GM23248 (cell line): Measurements from ENCODE around the gene PDE1A. TPM values are rescaled to one million over a fixed set of nuclear protein-coding genes. Genes with fewer than 3 reads are reported as not detected.

Experiments
- DNase-seq: peaks from one replicate; pipeline ENCODE4 v3.0.0-alpha.2; 2015
- H2AFZ ChIP-seq: fragments of 200-600 bp; sonication (generic); 2 replicates; pipeline ENCODE4 v1.6.1; 2016; ENCODE audit warnings: antibody characterized with exemption
- H3F3A ChIP-seq: fragments of 200-600 bp; sonication (generic); 2 replicates; pipeline ENCODE4 v1.6.1; 2016; ENCODE audit warnings: mild to moderate bottlenecking, antibody characterized with exemption, mixed run types; ENCODE audit not compliant: insufficient read depth
- H3K27ac ChIP-seq: fragments of 200-600 bp; sonication (generic); 2 replicates; pipeline ENCODE4 v1.5.1; 2016; ENCODE audit warnings: mild to moderate bottlenecking
- H3K27me3 ChIP-seq: fragments of 200-600 bp; sonication (generic); replicated peaks from 2 replicates; pipeline ENCODE4 v1.6.1; 2016; ENCODE audit warnings: mild to moderate bottlenecking; ENCODE audit not compliant: insufficient read depth
- H3K36me3 ChIP-seq: fragments of 200-600 bp; sonication (generic); 2 replicates; pipeline ENCODE4 v1.6.1; 2016; ENCODE audit warnings: low read depth, mild to moderate bottlenecking
- H3K4me1 ChIP-seq: fragments of 200-600 bp; sonication (generic); 2 replicates; pipeline ENCODE4 v1.6.1; 2016; ENCODE audit warnings: mild to moderate bottlenecking; ENCODE audit not compliant: insufficient read depth
- H3K4me2 ChIP-seq: fragments of 200-600 bp; sonication (generic); one replicate; pipeline ENCODE4 v1.6.1; 2016; ENCODE audit warnings: mild to moderate bottlenecking; ENCODE audit not compliant: unreplicated experiment
- H3K4me3 ChIP-seq: fragments of 200-600 bp; sonication (generic); 2 replicates; pipeline ENCODE4 v1.5.1; 2016; ENCODE audit warnings: mild to moderate bottlenecking
- H3K79me2 ChIP-seq: fragments of 200-600 bp; sonication (generic); 2 replicates; pipeline ENCODE4 v1.6.1; 2016; ENCODE audit warnings: mild to moderate bottlenecking; ENCODE audit not compliant: insufficient read depth
- H3K9ac ChIP-seq: fragments of 200-600 bp; sonication (generic); 2 replicates; pipeline ENCODE4 v1.6.1; 2016; ENCODE audit warnings: mild to moderate bottlenecking
- H3K9me2 ChIP-seq: fragments of 200-600 bp; sonication (generic); 2 replicates; pipeline ENCODE4 v1.6.1; 2016; ENCODE audit warnings: mixed run types, mild to moderate bottlenecking, moderate library complexity; ENCODE audit not compliant: insufficient read depth
- H3K9me3 ChIP-seq: fragments of 200-600 bp; sonication (generic); one replicate; pipeline ENCODE4 v1.6.1; 2017; ENCODE audit warnings: low read depth
- H4K20me1 ChIP-seq: fragments of 200-600 bp; sonication (generic); 2 replicates; pipeline ENCODE4 v1.6.0; 2016; ENCODE audit not compliant: insufficient read depth
- EZH2 ChIP-seq: fragments of 200-600 bp; sonication (generic); IDR thresholded peaks from 2 replicates; pipeline ENCODE4 v1.6.1; 2018; ENCODE audit warnings: antibody characterized with exemption, mild to moderate bottlenecking; ENCODE audit not compliant: insufficient read depth, poor library complexity, severe bottlenecking
- EZH2phosphoT487 ChIP-seq: fragments of 200-600 bp; sonication (generic); IDR thresholded peaks from 2 replicates; pipeline ENCODE4 v1.6.1; 2018; ENCODE audit warnings: antibody characterized with exemption, moderate library complexity, mild to moderate bottlenecking, low read depth; ENCODE audit not compliant: insufficient read depth
- WGBS, 2 experiments: methylation state at CpG; one replicate each; pipeline ENCODE4 v1.1.6; 2015 to 2017; ENCODE audit warnings: low lambda C conversion rate in 2 of 2, low coverage in 1 of 2; ENCODE audit errors: missing lambda C conversion rate in 2 of 2; 5-methylcytosine and 5-hydroxymethylcytosine counted together
- in situ Hi-C: fragments of 300-500 bp; cut with MboI; formaldehyde crosslinking; loops from 2 replicates; pipeline ENCODE4 v1.15.0; 2020
- polyA plus RNA-seq: library from polyadenylated mRNA; unstranded; fragments of >200 nt; fragmentation: Nextera tagmentation; extraction: Ambion mirVana; gene quantifications from 2 replicates; pipeline ENCODE4 v1.2.1, GENCODE V29; 2016
- total RNA-seq: library from RNA; depleted of rRNA; stranded (reverse); fragments of >200 nt; shearing (Covaris generic); gene quantifications from 2 replicates; pipeline ENCODE4 v1.2.3, GENCODE V29; 2014

The PDE1A gene
- total and polyA plus RNA-seq, 2 experiments from 2014 or later: 1.0 to 1.9 TPM

DNA sequence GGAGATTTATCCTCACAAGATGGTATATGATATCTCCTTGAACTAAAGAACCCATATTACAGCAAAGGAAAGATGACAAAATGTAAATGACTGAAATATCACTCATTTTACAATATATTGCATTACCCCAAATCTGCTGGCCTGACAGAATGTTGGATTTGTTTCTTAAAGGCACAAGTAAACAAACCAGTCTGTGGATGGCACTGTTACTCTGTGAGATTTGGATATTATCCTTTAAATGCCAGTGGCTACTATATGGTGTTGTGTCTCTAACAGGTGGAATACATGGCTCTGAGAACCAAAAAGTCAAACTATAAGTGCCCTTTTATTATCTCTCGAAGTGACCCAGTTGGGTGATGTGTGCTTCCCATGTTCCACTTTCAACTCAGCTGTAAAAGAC lies 125.7 kb downstream of the PDE1A start:
- H4K20me1 ChIP-seq: no peaks in the 10 kb centered on the region
- TF ChIP-seq EZH2 (no peak), EZH2phosphoT487 (no peak)
- H3K27me3 ChIP-seq: no peaks in the 10 kb centered on the region
- H3K4me2 ChIP-seq: no peak overlapping the region
- no peak overlapping the region for H3K27ac ChIP-seq
- no peak overlapping the region for H3K4me3 ChIP-seq
- H3K4me1 ChIP-seq: 0 out of 2 replicates have a peak, but pooled peaks cover 5% of the 10 kb centered on the region
- no peaks in the 10 kb centered on the region for H3K79me2 ChIP-seq
- peak; percentile 14 for DNase-seq
- in situ Hi-C loops: no loop called here
- H3K9ac ChIP-seq: no peak overlapping the region
- H3K9me2 ChIP-seq: 0 out of 2 replicates have a peak, but pooled peaks cover 4% of the 10 kb centered on the region
- H2AFZ ChIP-seq: no peak overlapping the region
- no peaks in the 10 kb centered on the region for H3F3A ChIP-seq
- 74 to 77% methylated on average over 1 of the region's 1 CpG for WGBS, 2 experiments
- H3K36me3 ChIP-seq: no peaks in the 10 kb centered on the region
- H3K9me3 ChIP-seq: no peaks in the 10 kb centered on the region

DNA sequence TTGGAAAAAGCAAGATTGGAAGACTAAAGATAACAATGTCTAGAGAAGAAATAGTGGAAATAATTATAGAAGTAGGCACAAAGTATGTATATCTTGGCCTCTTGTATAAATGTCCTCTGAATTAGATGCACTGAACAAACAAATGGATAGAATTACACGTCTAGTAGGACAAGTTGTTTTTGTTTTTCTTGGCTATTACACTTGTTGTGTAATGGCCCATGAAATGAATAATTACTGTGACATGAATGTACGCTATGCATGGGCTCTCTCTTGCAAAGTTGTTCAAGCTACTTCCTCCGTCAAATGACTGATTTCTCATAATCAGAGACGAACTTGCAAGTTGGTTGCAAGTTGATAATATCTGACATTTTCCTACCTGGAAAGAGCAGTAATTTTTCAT lies 126.2 kb downstream of the PDE1A start:
- Histone ChIP-seq H3K36me3 (no peaks in the 10 kb centered on the region), H4K20me1 (no peaks in the 10 kb centered on the region), H3K4me2 (no peak overlapping the region), H3K9me3 (no peaks in the 10 kb centered on the region), H3K27me3 (no peaks in the 10 kb centered on the region), H3K79me2 (no peaks in the 10 kb centered on the region), H3K27ac (no peak overlapping the region), H2AFZ (no peak overlapping the region), H3F3A (no peaks in the 10 kb centered on the region), H3K4me1 (0 out of 2 replicates have a peak, but pooled peaks cover 5% of the 10 kb centered on the region), H3K4me3 (no peak overlapping the region), H3K9me2 (0 out of 2 replicates have a peak, but pooled peaks cover 4% of the 10 kb centered on the region), H3K9ac (no peak overlapping the region)
- TF ChIP-seq EZH2 (no peak), EZH2phosphoT487 (no peak)
- no peak for DNase-seq
- in situ Hi-C loops: no loop called here
- 89% methylated on average over 4 of the region's 4 CpGs for WGBS, 2 experiments

DNA sequence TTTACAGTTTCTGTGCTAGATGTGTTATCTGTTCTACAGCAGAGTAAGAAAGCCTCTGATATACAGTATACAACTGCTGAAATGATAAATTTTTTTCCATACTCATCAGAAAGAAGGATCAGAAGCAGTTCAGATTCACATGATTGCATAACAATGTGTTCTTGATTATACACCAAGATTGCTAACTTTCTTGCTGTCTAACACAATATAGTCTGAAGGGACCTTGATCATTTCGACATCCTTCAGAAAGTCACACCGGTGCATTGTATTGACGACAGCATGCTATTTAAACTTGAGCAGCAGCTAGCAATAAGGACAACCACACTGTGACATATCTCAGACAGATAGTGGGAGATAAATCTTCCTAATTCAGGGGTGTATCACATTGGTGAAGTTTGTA lies 127.2 kb downstream of the PDE1A start:
- no peak overlapping the region for H3K27ac ChIP-seq
- in situ Hi-C loops: no loop called here
- TF ChIP-seq EZH2: no peak
- no peak for TF ChIP-seq EZH2phosphoT487
- no peak overlapping the region for H3K9ac ChIP-seq
- H3K79me2 ChIP-seq: no peaks in the 10 kb centered on the region
- no peak for DNase-seq
- no peak overlapping the region for H3K4me3 ChIP-seq
- no peaks in the 10 kb centered on the region for H3F3A ChIP-seq
- H2AFZ ChIP-seq: no peak overlapping the region
- H3K4me2 ChIP-seq: no peak overlapping the region
- no peaks in the 10 kb centered on the region for H3K36me3 ChIP-seq
- H3K4me1 ChIP-seq: 0 out of 2 replicates have a peak, but pooled peaks cover 5% of the 10 kb centered on the region
- 59 to 68% methylated on average over 3 of the region's 3 CpGs for WGBS, 2 experiments
- H3K9me2 ChIP-seq: 0 out of 2 replicates have a peak, but pooled peaks cover 4% of the 10 kb centered on the region
- no peaks in the 10 kb centered on the region for H4K20me1 ChIP-seq
- no peaks in the 10 kb centered on the region for H3K9me3 ChIP-seq
- H3K27me3 ChIP-seq: no peaks in the 10 kb centered on the region

DNA sequence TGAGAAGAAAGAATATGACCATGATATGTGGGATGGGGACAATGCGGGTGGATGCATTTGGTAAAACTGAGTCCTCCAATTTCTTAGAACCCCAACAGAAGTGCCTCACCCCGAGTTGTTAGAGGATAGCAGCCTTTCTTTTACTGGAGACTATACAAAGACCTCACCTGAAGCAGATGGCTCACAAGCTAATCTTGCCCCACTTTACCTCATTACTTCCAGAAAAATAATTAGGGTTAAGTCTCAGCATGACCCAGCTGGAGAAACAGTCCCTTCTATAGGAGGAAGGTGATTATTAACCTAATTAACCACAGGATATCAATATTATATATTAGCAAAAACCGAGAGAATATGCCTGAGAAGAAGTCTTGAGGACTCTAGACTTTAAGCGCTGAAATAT lies 128.4 kb downstream of the PDE1A start:
- no peak overlapping the region for H3K4me2 ChIP-seq
- H3K27ac ChIP-seq: no peak overlapping the region
- no peaks in the 10 kb centered on the region for H3K79me2 ChIP-seq
- H3K4me1 ChIP-seq: 0 out of 2 replicates have a peak, but pooled peaks cover 5% of the 10 kb centered on the region
- no peaks in the 10 kb centered on the region for H3F3A ChIP-seq
- no peak overlapping the region for H2AFZ ChIP-seq
- H3K4me3 ChIP-seq: no peak overlapping the region
- H3K36me3 ChIP-seq: no peaks in the 10 kb centered on the region
- no peaks in the 10 kb centered on the region for H3K9me2 ChIP-seq
- WGBS, 2 experiments: 77 to 78% methylated on average over 4 of the region's 4 CpGs
- no peak overlapping the region for H3K9ac ChIP-seq
- in situ Hi-C loops: no loop called here
- H3K9me3 ChIP-seq: no peaks in the 10 kb centered on the region
- no peaks in the 10 kb centered on the region for H3K27me3 ChIP-seq
- DNase-seq: no peak
- TF ChIP-seq EZH2phosphoT487 (no peak), EZH2 (no peak)
- H4K20me1 ChIP-seq: no peaks in the 10 kb centered on the region

DNA sequence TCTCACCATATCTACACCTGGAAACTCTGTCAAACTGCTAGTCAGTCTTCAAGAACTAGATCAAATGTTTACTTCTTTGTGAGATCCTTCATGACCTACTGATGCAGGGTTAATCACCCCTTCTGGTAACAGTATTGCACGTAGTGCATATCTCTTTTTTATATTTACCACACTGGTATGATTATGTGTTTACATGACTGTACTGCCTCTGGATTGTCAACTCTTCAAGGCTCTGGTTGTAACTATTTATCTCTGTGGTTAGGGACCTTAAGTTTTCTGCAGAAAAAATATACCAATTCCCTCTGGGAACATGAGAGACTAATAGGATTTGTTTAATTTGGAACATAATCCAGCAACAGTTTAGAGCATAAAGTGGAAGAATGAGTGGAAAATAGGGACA lies 135.5 kb downstream of the PDE1A start:
- in situ Hi-C loops: no loop called here
- no peak overlapping the region for H3K27ac ChIP-seq
- WGBS, 2 experiments: 23 to 45% methylated on average over 1 of the region's 1 CpG

More for the DNA sequence above, 135.5 kb downstream of the PDE1A start:
- Histone ChIP-seq H3K36me3 (no peaks in the 10 kb centered on the region), H3F3A (no peaks in the 10 kb centered on the region), H3K9ac (no peak overlapping the region), H3K79me2 (no peaks in the 10 kb centered on the region), H3K4me2 (no peak overlapping the region), H3K4me1 (no peaks in the 10 kb centered on the region), H2AFZ (no peak overlapping the region), H3K9me2 (no peaks in the 10 kb centered on the region), H3K27me3 (no peaks in the 10 kb centered on the region), H4K20me1 (no peaks in the 10 kb centered on the region), H3K9me3 (no peaks in the 10 kb centered on the region), H3K4me3 (no peak overlapping the region)
- TF ChIP-seq EZH2phosphoT487: no peak
- no peak for TF ChIP-seq EZH2
- no peak for DNase-seq
